HS-27A (cell line): ENCODE data around the gene AGPAT4.

Experiments used
- DNase-seq: peaks from one replicate; pipeline ENCODE4 v3.0.0-alpha.2; 2012; ENCODE audit warnings: low read depth, missing footprints

Gene AGPAT4

GRCh38 chr6:161110028-161110779, 163.7 kb downstream of the AGPAT4 start:
- no peak for DNase-seq

DNA sequence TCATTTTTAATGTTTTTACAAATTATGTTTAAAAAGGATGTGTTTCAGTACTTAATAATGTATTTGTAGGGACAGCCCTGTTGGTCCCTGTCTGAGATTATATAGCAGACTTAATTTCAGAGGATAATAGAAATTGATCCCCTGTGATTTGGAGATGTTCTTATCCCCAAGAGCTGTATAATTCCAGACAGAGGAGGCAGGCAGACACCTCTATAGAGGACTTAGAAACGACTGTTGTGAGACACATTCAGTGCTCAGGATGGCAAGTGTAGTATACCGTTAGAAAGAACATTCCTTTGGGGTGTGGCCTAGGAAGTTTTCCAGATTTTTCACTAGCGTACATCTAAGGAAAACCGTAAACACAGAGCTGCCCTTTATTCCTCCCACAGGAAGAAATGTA, 164.5 kb downstream of the AGPAT4 start:
- no peak for DNase-seq

DNA sequence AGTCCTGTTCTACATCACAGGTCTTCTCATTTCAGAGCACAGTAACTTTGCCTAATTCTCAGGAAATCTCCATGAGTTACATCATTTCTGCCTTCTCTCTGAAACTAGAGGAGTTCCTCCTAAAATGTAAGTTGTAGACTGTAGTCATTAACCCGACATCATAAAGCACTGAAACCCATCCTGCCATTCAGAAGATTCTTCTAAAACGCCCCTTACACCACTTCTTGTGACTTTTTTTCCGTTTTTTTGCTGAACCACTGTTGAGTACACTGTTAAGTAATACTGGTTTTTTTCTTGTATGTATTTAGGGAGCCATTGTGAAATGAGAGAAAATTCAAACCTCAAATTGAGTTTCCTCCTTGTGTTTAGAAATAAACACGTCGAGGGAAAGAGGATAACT, 164.9 kb downstream of the AGPAT4 start:
- DNase-seq: no peak

- no peak for DNase-seq
Observed at GRCh38 chr6:161107779-161108730, 165.8 kb downstream of the AGPAT4 start.

DNA sequence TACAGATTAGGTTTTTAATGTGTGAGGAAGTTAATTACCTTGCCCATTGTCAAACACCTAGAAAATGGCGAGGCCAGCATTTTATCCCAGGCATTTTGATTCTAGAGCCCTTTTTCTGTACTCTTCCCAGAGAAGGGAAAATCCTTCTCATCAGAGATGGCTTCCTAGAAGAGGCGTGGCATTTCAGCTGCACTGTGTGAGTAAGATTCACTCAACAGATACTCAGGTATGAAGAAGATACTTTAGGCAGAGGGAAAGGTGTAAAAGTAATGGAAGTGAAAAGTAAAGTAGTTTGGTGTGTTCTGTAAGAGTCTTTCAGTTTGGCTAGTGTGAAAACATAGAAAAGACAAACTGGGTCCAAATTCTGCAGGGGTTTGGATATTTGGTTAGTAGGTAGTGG, 168.5 kb downstream of the AGPAT4 start:
- DNase-seq: no peak

DNA sequence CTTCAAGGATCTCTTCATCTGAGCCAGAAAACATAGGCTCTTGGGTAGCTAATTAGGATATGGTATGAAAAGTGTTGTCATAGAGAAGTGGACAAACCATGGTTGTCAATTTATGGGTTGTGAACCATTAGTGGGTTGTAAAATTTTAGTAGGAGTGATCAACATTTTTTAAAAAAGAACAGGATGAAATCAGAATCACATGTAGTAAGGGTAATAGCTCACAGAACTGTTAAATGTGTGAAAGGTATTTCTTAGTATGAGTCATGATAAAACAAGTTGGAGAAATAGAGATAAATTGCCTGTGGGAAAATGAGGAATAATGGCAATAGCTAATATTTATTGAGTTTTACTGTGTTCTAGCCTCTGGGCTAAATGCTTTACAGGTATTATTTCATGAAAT, 168.9 kb downstream of the AGPAT4 start:
- DNase-seq: no peak

GRCh38 chr6:161103475-161103874, 170.4 kb downstream of the AGPAT4 start:
- DNase-seq: no peak

- DNase-seq: no peak
Observed at GRCh38 chr6:161101517-161101916, 172.3 kb downstream of the AGPAT4 start.

GRCh38 chr6:161100072-161100471, 173.8 kb downstream of the AGPAT4 start:
- DNase-seq: no peak

GRCh38 chr6:161095916-161096315, 177.9 kb downstream of the AGPAT4 start:
- DNase-seq: no peak

DNA sequence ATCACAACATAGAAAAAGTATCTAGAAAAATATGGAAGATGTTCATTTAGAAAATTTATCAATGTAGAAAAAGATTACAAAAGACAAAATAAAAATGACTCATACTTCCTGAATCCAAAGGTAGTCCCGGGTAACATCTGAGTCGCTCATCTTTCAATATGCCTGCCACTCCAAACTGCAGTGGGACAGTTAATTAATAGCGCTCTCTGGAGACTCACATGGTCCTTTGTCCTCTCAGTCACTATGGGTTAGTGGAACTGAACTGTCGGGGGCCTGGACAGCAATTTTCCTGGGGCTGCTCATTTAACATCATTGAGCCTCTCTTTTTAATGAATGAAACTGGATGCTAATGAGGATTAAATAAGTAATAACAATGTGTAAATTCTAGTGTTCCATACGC, 178.9 kb downstream of the AGPAT4 start:
- no peak for DNase-seq

DNA sequence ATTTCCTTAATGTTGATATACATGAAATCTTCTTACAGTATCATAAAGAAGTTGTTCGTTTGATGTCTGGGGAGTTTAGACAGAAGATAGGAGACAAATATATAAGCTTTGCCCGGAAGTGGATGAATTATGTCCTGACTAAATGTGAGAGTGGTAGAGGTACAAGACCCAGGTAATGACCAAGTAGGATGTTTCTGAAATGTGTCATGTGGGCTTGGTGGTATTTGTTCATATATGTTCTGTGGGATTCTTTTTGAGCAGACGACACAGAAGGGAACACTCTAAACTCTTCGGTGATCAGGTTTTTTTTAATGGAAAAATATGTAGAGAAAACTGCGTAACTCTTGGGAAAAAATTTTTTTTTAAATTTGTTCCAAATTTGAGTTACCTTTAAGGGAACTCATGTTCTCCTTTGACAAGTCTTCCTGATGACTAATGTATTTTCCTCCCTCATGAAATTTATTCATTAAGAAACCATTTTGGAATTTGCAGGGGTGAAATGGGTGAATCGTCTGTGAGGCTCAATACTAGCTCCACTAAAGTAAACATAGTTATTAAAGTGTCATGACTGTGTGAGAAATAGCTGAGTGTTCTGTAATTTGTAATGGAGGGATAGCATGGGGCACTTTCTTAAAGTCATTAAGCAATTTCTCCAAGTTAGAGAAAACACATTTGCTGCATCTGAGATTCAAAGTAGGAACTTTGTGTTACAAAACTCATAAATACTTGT, 181.7 kb downstream of the AGPAT4 start:
- no peak for DNase-seq

DNA sequence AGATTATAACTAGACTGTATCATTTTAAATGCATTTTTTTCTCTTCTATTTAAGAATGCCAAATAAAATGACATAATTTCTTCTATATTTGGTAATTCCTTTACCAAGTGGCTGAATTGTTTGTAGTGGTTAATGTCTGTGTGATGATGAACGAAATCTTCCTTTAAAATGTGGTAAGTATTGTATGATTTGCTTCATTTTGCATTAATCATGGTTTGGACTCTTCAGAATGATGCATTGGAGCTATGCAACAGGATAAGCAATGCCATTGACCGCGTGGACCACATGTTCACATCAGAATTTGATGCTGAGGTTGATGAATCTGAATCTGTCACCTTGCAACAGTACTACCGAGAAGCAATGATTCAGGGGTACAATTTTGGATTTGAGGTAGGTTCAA, 182.7 kb downstream of the AGPAT4 start:
- no peak for DNase-seq

- no peak for DNase-seq
Observed at GRCh38 chr6:161088676-161089328, 185.1 kb downstream of the AGPAT4 start.

DNA sequence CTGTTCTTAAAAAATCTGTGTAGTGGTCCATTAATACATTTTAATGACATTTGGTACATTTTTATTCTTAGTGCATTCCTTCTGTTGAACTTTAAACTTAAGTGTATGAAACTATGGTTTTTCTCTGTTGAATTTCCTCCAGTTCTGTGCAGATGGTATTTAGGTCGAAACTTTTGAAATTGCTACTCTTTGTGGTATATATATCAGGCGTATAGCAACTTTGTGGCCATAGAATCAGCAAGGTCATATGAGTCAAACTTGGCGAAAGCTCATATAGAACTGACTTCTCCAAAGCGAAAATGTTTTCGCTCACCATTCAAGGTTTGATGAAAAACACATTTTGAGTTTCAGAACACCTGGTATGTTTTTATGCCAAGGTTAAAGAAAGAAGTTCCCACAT, 188.6 kb downstream of the AGPAT4 start:
- DNase-seq: no peak

GRCh38 chr6:161082215-161082614, 191.6 kb downstream of the AGPAT4 start:
- DNase-seq: no peak

DNA sequence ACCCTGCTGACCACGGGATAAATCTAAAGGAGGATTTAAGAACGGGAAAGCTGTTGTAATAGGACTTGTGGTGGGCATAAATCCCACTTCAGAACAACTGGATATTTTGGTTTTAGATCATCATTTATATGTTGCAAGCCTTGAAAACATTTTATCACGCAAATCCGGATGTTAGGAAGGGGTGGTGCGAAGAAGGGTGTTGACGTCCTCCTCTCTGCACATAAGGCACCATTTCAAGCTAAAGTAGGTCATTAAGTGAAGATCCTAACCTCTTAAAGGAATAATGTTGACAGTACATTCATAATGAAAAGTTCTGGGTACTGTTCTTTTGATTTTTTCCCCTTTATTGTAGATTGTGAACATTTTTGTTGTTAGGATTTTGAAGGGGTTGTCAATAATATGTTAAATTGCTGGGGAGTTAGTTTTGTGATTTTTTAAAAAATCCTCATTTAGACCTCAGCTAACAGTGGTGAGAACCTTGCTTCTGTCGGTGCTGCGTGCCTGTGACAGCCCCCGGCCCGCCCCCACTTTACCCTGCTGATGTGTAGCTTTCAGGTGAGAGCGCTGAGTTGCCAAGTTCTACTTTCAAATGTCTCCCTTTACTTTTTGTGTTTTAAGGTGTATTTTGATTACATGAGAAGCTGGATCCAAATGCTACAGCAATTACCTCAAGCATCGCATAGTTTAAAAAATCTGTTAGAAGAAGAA, 193.4 kb downstream of the AGPAT4 start:
- no peak for DNase-seq
